Stimulated activated CD8-positive, alpha-beta memory T cell treated with anti-CD3 and anti-CD28 coated beads, Interleukin-12 subunit alpha, Interleukin-12 subunit beta, amount 100 ng/mL, for 1 hour (primary cell): Measurements from ENCODE around the gene SEC11A.
"Not testable (repeated sequence)": the region's sequence is repeated elsewhere in the genome, so short reads cannot be mapped to it uniquely, and the experiment has no call there.

Source experiments
- DNase-seq: peaks from one replicate; pipeline ENCODE4 v3.0.0-alpha.2; 2020; ENCODE audit warnings: low read depth

The SEC11A gene

DNA sequence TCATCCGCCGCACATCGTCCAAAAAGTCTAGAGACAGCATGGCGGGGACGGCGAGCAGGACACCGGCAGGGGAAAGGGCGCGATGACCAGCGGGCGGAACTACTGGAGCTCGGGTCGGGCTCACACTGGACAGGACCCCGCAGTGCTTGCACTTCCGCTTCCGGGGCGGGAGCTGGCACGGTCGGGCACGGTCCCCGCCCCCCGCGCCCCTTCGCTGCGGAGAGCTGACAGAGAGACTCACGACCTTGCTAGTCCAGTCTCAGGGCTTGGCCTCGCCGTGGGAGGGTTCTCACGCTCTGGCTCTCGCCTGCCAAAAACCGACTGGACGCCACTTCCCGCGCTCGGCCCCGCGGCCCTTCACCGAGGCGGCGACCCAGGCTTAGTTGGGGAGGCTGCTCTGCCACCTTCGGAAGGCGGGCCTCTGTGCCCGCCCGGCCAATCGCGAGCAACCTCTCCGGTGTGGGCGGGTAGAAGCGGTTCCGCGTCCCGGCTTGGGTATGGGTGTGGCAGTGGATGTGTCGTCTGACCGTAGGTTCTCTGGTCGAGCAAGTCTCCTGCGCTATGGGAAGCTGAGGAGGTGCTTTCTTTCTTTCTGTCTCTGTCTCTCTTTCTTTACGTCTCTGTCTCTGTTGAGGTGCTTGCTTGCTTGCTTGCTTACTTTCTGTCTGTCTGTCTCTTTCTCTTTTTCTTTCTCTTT lies at the start of gene SEC11A:
SEC11A (minus strand) TSS at position 104 of the 697 bp plus-strand sequence; CDS start at position 40, 64 bp downstream.
- DNase-seq = peak; percentile 85

DNA sequence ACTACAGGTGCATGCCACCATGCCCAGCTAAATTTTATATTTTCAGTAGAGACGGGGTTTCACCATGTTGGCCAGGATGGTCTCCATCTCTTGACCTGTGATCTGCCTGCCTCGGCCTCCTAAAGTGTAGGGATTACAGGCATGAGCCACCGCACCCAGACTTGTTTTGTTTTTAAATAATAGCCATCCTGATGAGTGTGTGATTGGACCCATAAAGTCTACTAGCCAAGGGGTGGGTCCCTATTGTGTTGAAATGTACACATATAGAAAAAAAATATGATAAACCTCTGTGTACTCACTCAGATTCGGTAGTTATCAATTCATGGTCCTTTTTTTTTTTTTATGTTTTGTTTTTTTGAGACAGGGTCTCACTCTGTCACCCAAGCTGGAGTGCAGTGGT lies 49.7 kb upstream of the SEC11A start:
- DNase-seq = no peak

DNA sequence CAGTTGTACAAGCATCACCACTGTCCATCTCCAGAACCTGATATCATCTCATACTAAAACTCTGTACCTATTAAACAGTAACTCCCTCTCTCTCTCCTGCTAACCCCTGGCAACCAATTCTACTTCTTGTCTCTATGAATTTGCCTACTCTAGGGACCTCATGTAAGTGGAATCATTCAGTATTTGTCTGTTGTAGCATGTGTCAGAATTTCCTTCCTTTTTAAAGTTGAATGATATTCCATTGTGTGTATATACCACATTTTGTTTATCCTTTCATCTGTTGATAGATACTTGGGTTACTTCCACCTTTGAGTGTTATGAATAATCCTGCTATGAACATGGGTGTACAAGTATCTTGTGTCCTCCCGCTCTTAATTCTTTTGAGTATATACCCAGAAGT lies 49.0 kb upstream of the SEC11A start:
- DNase-seq = no peak

DNA sequence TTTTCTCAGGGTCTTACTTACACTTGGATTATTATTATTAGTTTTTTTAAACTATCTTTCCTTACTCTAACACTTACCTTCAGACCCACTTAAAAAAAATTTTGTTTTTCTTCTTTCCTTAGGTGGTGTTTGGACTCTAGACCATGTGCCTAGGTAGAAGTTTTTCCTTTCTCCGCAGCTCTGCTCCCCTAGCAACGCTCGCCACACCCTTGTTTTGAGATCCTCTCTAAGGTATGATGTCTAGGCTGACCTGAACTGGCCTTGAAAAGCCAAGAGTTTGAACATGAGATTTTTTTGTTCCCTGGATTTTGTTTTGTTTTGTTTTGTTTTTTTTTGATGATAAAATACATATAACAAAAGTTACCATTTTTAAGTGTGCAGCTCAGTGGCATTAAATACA lies 48.6 kb upstream of the SEC11A start:
- DNase-seq = no peak

DNA sequence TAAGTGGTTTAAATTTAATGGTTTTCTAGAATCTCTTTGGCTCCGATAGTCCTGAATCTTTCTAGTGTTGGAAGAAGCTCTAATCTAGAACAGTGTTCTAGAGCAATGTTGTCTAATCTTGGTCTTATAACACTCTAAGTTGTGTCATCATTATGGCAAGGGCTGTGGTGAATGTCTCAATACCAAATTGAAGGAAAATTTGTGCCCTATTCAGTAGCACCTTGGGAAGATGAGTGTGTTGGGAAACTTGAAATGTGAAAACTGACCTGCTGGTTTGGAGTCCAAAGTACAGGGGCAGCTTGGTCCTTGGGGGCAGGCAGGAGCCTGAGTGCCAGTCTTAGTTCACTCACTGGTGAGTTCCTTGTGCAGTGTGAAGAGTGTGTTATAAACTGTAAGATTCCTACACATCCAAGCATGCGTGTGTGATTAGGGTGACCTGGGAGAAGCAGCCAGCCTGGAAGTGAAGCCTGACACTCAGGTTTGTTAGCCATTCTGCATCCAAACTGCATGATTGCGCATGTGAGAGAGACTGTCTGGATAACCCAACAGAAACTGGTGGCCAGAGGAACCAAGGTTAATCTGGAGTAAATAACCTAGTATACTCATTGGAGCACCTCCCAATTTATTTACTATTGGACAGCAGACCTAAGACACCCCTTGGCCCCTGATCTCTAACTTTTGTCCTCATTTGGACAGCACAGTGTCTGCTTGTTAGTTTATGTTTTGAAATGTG lies 47.1 kb upstream of the SEC11A start:
- DNase-seq = no peak

DNA sequence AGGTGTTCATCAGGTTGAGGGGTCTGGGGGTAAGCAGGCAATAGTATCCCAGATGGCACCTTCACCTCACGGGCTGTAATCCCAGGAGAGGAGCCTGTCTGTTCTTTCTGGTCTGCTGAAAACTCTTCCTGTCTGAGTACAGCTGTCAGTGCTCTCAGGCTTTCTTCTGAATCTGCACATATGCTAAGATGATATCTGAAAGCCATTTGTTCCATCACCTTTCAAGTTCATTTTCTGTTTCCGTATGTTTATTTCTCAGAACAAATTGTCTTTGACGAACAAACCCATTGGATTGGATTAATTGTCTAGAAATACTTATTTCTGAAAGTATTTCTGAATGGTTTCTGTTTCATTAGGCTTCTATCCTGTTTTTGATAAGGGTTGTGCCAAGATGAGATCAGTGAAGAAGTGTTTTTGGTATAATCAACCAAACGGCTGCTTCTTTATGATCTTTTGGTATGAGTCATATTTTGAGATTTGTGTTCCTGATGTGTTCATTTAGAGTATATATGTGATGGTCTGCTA lies 45.7 kb upstream of the SEC11A start:
- DNase-seq = no peak

DNA sequence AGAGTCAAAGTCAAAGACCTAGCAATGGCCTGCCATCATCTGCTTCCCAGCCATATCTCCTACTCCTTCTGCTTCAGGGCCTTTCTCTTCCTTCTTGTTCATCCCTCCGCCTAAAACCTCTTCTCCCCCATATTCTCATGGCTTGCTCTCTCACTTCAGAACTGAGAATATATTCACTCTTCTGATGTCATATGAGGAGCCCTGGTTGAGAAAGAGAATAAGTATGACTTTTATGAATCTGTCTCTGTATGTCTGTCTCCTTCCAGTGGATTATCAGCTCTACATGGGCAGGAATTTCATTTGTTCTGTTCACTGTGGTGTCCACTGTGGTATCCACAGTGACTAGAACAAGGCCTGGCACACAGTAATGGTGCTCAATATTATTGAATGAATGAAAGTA lies 44.3 kb upstream of the SEC11A start:
- DNase-seq = no peak

DNA sequence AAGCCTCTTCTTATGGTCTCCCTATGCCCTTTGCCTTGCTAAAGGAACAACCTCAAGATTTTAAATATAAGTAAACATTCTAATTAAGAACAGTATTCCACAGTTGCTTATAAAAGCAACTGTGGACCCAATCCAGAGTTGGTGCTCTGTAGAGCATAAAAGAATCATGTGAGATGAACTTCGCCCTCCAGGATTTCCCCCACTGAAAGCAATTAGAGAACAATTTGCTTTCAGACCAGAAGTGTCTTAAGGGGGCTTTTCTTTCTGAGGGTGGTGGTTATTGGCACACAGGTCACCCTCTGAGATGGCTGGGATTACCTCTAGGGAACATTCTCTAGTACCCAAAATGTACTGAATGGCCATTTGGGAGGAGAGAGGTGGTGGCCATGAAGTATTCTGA lies 43.1 kb upstream of the SEC11A start:
- no peak for DNase-seq

DNA sequence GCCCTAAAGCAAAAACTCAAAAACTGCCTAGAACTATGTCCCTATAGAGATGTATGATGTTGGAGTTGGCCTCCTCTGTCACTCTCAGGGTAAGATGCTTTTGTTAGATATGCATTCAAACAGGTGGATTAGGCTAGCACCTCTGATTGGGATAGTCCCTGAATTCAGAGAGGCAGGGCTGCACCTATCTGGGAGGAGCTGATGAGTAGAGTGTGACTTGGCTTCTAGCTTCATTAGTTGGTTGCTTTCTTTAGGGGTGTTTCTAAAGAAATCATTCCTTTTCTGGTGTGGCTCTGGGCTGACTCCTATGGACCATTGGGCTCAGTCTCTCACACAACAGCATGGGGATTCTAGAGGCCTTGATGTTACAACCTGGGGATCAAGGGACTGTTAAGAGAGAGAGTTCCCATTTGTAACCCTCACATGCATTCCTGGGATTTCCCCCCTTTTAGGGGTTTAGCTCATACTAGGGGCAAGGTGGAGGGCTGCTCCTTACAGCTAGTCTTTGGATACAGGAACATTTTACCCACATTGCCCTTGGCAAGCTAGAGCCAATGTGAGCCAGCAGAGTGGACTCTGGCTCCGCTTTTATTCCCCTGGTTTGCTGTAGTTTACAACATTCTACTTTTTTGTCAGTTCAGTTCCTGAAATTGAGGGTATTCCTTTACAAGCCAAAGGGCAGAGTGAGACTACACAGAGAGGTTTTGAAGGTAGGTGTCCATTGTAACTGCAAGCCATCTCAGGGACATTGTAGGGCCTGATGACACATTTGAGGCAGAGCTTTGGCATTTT lies 40.0 kb upstream of the SEC11A start:
- no peak for DNase-seq

DNA sequence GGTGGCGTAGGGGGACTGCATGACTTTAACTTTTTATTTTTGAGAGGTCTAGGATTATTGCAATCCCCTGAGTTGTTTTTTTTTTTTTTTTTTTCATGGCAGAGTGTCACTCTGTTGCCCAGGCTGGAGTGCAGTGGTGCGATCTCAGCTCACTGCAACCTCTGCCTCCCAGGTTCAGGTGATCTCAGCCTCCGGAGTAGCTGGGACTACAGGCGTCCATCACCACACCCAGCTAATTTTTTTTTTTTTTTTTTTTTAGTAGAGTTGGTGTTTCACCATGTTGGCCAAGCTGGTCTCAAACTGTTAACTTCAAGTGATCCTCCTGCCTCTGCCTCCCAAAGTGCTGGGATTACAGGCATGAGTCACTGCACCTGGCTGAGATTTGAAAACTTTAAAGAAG lies 39.0 kb upstream of the SEC11A start:
- DNase-seq = not testable (repeated sequence)

DNA sequence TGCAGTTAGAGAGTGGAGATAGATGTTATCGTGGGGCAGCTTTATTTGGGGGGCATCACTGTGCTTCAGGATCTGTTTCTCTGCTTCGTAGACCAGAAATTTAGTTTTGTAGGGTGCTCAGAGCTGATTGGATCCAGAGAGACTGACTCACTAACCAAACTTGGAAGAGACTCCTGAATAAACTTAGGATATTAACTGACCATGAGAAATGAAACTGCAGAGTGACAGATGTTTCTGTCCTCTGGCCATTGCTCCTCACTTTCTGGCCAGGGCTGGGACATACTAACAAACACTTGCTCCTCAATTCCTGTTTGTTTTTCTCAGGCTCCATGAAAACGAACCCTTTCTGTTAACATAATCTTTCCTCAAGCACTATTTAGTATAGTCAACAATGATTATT lies 36.8 kb upstream of the SEC11A start:
- DNase-seq = no peak

DNA sequence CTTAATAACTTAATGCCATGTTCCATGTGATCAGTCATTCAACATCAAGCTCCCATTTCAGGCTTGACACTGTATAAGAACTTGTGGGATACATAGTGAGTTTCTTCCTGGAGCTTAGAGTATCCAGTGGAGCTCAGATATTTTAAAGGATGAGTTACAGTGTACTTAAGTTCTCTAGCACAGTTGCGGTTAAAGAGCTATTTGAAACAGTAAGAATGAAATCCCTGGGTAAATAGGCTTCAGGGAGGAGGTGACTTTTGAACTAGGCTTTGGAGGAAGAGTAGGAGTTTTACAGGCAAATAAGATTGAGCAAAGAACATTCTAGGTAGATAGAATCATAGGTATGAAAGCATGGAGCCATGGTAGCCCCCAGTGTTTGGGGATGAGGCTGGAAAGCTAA lies 36.3 kb upstream of the SEC11A start:
- DNase-seq = no peak

DNA sequence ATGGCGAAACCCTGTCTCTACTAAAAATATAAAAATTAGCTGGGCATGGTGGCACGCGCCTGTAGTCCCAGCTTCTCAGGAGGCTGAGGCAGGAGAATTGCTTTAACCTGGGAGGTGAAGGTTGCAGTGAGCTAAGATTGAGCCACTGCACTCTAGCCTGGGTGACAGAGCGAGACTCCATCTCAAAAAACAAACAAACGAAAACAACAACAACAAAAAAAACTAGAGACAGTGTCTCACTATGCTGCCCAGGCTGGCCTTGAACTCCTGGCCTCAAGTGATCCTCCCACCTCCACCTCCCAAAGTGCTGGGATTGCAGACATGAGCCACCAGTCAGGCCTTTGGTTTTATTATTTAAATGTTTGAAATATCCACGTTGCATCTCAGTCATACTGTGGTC lies 35.8 kb upstream of the SEC11A start:
- not testable (repeated sequence) for DNase-seq

DNA sequence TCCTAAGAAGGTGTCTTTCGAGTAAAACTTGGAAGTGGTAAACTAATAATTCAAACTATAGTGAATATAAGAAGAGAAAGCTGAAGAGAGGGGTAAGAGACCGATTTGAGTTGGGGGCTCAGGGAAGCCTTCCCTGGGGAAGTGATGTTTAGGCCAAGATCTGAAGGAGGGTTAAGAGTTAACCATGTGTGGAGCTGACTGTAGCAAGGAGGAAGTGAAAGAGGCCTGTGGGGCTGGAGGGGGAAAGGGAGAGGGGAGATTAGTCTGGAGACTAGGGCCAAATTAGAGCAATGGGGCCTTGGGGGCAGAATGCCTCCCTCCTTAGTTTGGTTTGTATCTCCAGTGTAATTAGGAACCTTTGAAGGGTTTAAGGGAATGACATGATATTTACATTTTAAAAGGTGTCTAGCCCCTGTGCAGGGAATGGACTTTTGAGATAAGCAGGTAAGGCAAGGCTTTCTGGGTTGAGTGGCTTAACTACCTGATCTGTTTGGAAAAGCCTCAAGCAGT lies 34.7 kb upstream of the SEC11A start:
- no peak for DNase-seq

DNA sequence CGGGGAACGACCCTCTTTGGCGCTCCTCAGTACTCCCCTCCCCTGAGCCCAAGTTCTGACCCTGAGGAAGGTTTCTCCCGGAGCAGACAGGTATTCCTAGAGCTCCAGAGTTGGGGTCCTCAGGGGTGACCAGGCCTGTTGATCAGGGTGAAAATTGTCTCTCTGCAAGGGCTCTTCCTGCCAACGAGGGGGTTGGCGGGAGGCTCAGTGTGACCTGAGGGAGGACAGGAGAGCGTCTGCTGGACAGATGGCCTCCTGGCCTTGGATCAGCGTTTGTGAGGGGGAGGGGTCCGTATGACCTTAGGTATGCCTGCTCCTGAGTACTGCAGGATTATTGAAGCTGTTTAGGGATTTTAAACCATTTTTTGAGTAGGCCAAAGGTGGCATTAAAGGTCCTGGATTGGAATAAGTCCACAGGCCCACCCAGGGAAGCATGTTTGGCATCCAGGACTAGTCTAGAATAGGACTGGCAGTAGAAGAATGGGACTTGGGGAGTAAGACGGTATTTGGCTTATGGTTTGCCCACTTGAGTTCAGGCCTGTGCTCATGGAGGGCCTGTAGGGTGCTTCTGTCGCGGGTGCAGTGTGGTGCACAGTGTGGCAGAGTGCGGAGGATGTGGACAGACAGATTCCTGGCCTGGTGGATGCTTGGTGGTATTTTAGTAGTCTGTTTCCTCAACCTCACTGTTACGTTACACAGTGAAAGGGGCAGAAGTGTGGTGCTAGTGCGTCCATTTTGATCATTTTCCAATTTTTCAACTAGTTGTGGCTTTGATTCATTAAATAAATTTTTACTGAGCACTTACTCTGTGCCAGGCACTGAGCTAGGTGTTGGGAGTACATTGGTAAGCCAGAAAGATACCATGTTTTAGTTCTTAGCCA lies 33.4 kb upstream of the SEC11A start:
- no peak for DNase-seq

DNA sequence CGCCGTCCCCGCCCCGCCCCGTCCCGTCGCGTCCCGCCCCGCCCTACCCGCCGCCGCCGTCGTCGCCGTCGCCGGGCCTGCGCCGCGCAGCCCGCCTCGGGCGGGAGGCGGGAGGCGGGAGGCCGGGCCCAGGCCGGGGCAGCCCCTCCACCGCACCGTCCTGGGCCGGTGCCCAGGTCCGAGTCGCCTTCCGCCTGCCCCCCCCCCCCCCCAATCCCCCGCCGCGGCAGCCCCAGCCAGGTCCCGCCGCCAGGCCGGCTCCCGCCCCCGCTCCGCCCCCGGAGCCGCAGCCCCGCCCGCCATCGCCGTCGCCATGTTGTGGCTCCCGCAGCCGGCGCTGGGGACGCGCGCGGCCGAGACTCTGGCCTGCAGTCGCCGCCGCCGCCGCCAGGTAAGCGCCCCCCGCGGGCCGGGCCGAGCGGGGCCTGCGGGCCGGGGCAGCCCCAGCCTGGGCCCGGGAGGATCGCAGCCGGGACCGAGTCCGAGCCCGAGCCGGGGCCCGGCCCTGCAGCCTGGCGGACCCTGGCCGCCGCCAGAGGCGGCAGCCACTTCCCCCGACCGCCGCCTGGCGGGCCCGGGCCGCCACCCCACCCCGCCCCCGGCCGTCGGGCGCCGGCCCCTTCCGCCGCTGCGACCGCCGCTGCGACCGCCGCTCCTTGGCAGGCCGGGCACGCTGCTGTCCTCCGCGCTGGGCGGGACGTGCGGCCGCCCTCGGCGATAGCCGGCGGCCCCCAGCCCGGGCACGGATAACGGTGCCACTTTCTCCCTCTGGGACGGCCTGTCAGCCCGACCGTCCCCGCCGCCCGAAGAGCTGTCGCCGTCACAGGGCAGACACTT lies 32.6 kb upstream of the SEC11A start, which contains the start of gene ZNF592:
ZNF592 (plus strand) TSS at position 319 of the 837 bp plus-strand sequence. CDS start 34,084 bp downstream, outside the sequence.
- peak; percentile 62 for DNase-seq

DNA sequence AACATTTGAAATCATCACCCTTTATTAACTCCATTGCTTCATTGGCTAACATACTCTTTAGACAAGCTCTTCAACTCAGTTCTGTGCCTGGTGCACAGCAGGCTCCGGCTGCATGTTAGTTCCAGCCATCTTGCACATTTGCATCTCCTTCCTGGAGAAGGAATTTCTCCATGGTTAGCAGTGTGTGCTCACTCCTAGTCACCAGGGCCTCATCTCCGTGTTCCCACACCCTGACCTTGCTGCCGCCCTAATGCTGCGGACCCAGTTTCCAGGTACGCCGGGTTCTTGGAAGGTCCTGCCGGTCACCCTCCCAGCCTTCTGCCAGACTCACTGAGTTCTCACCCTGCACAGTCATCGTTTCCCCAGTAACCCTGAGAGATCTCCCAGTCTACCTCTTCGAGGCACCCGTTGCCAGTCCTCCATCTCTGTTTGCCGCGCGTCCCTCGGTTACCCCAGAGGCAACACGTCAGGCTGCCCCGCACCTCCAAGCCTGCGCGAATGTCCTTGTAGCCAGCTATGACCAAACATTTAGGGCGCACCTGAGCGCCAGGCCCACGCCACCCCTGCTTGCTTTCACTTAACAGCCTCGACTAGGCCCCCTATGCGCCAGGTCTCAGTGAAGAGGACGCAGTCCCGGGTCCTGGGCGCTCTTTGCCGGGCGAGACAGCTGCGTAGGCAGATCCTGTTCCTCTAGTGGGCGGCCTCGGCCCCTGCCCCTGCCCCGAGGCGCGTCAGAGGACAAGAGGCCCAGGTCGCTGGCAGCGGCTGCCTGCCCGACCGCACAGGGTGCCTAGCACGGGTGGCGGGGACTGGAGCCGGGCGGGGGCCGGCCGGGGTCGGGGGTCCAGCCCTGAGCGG lies 31.7 kb upstream of the SEC11A start:
- DNase-seq = peak; percentile 55

DNA sequence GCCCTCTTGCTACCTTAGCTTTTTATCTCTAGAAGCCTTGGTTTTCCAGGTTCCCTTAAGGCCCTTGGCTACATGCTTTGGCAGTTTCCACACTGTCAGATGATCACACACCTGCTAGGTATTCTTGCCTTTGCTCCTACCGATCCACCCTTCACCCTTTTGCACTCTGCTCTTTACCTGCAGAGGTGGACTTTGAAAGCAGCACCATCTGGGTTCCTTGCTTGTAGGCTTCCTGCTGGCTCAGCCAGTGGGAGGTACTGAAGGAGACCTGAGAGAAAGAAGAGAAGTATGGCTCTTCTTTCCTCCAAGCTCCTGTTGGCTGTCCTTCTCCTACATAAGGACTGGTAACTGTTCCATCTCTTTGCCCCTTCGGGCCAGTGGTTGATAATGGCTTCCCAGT lies 25.2 kb upstream of the SEC11A start:
- no peak for DNase-seq

DNA sequence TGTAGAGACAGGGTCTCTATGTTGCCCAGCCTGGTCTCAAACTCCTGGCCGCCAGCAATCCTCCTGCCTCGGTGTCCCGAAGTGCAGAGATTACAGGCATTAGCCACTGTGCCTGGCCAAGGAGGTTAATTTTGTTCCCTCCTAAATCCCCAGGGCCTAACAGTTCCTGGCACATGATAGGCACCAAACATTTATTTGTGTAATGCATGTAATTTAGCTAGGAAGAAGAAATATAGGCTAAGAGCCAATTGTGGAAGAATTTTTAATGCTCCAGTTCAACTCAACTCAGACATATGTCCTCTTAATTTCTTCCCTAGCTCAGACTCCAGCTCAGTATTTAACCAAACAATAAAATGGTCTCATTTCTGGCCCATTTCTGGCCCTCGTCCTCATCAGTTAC lies 24.8 kb upstream of the SEC11A start:
- no peak for DNase-seq
